ENCODE results near the gene ACTA2. TPM values are rescaled to one million over a fixed set of nuclear protein-coding genes. Genes with fewer than 3 reads are reported as not detected.

Gene ACTA2
- total and polyA plus RNA-seq, 7 donors: 39.6 to 73.1 (median 56.6) TPM

DNA sequence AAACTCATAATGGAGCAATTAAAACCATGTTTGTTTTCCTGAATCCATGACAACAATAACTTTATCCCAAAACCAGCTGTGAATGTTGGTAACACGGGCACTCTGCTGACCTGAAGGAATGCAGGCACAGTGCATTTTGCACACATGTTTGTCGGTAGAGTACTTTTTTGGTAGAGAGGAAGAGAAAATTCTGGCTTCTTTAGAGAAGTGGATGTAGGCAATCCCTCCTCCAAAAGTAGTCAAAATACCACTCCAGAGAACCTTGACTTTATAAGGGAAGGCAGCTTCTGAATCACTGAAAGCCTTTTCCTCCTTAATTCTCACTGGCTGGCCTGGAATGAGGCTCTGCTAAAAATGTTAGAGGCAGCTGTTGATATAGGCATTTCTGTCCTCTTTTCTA is 15.8 kb upstream of the ACTA2 start:
- DNase-seq: no peak
- Histone ChIP-seq H3K27ac (no peak overlapping the region), H3K4me3 (no peak overlapping the region), H3K4me1 (no peaks in the 10 kb centered on the region), H3K36me3 (ENCODE audit: insufficient read depth in 1 of 2, low read depth in 1 of 2) (no peaks in the 10 kb centered on the region), H3K9me3 (no peaks in the 10 kb centered on the region), H3K27me3 (ENCODE audit: insufficient read depth in 3 of 3, low read length in 2 of 3) (no peaks in the 10 kb centered on the region)
- 17 to 23% (median 20%) methylated on average over 2 of the region's 2 CpGs for WGBS, 3 donors
- ATAC-seq: no peak
- TF ChIP-seq, protein P1, sequence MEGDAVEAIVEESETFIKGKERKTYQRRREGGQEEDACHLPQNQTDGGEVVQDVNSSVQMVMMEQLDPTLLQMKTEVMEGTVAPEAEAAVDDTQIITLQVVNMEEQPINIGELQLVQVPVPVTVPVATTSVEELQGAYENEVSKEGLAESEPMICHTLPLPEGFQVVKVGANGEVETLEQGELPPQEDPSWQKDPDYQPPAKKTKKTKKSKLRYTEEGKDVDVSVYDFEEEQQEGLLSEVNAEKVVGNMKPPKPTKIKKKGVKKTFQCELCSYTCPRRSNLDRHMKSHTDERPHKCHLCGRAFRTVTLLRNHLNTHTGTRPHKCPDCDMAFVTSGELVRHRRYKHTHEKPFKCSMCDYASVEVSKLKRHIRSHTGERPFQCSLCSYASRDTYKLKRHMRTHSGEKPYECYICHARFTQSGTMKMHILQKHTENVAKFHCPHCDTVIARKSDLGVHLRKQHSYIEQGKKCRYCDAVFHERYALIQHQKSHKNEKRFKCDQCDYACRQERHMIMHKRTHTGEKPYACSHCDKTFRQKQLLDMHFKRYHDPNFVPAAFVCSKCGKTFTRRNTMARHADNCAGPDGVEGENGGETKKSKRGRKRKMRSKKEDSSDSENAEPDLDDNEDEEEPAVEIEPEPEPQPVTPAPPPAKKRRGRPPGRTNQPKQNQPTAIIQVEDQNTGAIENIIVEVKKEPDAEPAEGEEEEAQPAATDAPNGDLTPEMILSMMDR (IDR thresholded peaks at IDR 0.05): no peak
- intact Hi-C loops (cut with DNase I): no loop called here

DNA sequence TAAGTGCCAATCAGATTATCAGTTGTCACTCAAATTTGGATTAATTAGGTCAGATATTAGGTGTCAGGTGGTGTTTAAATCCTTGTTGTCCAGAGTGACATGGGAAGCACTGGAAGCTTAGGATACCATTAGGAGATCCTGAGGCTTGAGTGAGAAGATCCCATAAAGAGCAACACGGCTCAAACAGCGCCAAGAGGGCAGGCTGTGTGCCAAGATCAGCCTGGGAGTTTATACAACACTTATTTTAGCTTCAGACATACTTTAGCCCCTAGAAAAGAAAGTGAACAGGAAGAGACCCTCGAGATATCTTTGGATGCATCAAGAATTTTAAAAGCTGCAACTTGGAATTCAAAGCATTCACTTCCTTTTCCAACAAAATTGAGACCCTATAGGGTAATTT is 14.2 kb upstream of the ACTA2 start:
- TF ChIP-seq, protein P1 (IDR thresholded peaks at IDR 0.05): no peak
- H3K4me3 ChIP-seq: no peak overlapping the region
- ATAC-seq (no peak), DNase-seq (peak; percentile 22 to 57)
- 29 to 42% (median 40%) methylated on average over 3 of the region's 3 CpGs for WGBS, 3 donors
- H3K36me3 ChIP-seq (ENCODE audit: insufficient read depth in 1 of 2, low read depth in 1 of 2): no peaks in the 10 kb centered on the region
- H3K4me1 ChIP-seq: no peaks in the 10 kb centered on the region
- H3K27me3 ChIP-seq (ENCODE audit: insufficient read depth in 3 of 3, low read length in 2 of 3): no peaks in the 10 kb centered on the region
- H3K27ac ChIP-seq: no peak overlapping the region
- intact Hi-C loops (cut with DNase I): no loop called here
- H3K9me3 ChIP-seq: no peaks in the 10 kb centered on the region

DNA sequence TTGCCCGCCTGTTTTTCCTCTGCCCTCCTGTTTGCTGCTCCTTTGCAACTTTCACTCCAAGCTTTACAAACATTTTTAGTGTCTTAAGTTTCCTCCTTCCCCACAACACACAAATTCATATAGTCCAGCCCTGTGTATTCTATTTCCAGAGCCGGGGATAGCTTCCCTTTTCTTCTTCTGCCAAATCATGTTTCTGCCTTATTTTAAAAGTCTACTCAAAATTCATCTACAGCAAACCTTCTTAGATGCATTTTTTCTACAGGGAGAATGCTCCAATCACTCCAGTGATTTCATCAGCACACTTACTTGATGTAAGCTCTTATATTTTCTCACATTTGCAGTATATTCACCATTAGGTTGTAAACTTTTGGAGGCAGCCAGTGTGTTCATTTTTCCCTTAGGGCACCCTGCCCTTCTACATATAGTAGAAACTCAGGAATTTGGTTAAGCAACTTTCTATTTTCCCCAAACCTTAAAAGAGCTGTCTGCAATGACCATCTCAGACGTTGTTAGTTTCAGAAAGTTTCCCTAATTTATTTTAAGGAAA is 12.4 kb upstream of the ACTA2 start:
- no peaks in the 10 kb centered on the region for H3K4me1 ChIP-seq
- H3K27me3 ChIP-seq (ENCODE audit: insufficient read depth in 3 of 3, low read length in 2 of 3): no peaks in the 10 kb centered on the region
- no peaks in the 10 kb centered on the region for H3K36me3 ChIP-seq (ENCODE audit: insufficient read depth in 1 of 2, low read depth in 1 of 2)
- TF ChIP-seq, protein P1 (IDR thresholded peaks at IDR 0.05): no peak
- DNase-seq (no peak), ATAC-seq (no peak)
- no peak overlapping the region for H3K27ac ChIP-seq
- intact Hi-C loops (cut with DNase I): no loop called here
- no peak overlapping the region for H3K4me3 ChIP-seq
- no peaks in the 10 kb centered on the region for H3K9me3 ChIP-seq
- WGBS, 3 donors: 54 to 70% (median 63%) methylated on average over 3 of the region's 3 CpGs

DNA sequence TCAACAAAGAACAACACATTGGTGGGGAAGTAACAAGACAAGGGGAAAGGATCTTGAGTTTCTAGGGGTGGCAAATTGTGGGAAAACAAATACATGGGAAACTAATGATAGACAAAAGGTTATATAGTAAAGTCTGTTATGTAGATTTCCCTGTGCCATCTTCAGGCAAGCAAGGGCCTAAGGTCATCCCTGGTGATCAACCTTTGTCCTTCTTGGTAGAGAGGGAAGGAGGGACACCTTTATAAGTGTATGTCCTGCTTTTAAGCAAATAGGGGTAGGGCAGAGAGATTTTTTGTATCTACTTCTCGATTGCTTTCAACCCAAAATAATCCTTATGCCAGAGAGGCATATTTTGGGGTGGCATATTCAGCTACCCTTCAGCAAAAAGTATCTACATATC is 11.8 kb upstream of the ACTA2 start:
- ATAC-seq: no peak
- H3K36me3 ChIP-seq (ENCODE audit: insufficient read depth in 1 of 2, low read depth in 1 of 2): no peaks in the 10 kb centered on the region
- no peaks in the 10 kb centered on the region for H3K9me3 ChIP-seq
- intact Hi-C loops (cut with DNase I): no loop called here
- H3K27ac ChIP-seq: no peak overlapping the region
- no peaks in the 10 kb centered on the region for H3K27me3 ChIP-seq (ENCODE audit: insufficient read depth in 3 of 3, low read length in 2 of 3)
- 73 to 81% (median 79%) methylated on average over 1 of the region's 1 CpG for WGBS, 3 donors
- no peaks in the 10 kb centered on the region for H3K4me1 ChIP-seq
- no peak for DNase-seq
- no peak overlapping the region for H3K4me3 ChIP-seq
- TF ChIP-seq, protein P1 (IDR thresholded peaks at IDR 0.05): no peak

DNA sequence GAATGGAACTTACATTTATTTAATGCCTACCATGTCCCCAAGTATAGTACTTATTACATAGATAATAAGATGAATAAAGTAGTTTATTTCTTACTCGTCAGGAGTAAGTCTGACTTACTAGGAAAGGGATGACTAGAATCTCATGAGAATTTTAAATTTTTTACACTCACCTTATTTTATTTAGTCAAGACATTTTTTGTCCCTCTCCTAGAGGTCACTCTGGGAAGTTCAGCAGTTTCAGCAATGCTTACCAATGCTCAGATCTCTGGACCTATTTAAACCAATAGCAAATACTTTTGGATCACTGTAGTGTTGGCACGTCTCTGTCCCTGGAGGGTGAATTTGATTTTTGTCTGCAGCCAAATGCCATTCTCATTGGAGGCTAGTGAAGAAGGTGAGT is 10.7 kb upstream of the ACTA2 start:
- 84 to 88% (median 88%) methylated on average over 2 of the region's 2 CpGs for WGBS, 3 donors
- Histone ChIP-seq H3K27me3 (ENCODE audit: insufficient read depth in 3 of 3, low read length in 2 of 3) (no peaks in the 10 kb centered on the region), H3K9me3 (no peaks in the 10 kb centered on the region), H3K4me1 (no peaks in the 10 kb centered on the region), H3K4me3 (no peak overlapping the region), H3K27ac (no peak overlapping the region), H3K36me3 (ENCODE audit: insufficient read depth in 1 of 2, low read depth in 1 of 2) (no peaks in the 10 kb centered on the region)
- ATAC-seq: no peak
- no peak for DNase-seq
- TF ChIP-seq, protein P1 (IDR thresholded peaks at IDR 0.05): peak; percentile 9
- intact Hi-C loops (cut with DNase I): no loop called here
